Activated naive CD8-positive, alpha-beta T cell treated with anti-CD3 and anti-CD28 coated beads, Interleukin-2, amount 50 U/mL, for 24 hours (primary cell): Measurements from ENCODE around the gene SRSF8.

ENCODE experiments used
- ATAC-seq: fragments of 150-1000 bp; cut with Tn5 transposase; one replicate; pipeline ENCODE4 v1.10.0; 2021
- DNase-seq: peaks from one replicate; pipeline ENCODE4 v3.0.0; 2021
- H3K27ac Mint-ChIP-seq: one replicate; pipeline ENCODE4 v1.8.0; 2021; ENCODE audit warnings: mild to moderate bottlenecking, mixed read lengths
- H3K27me3 Mint-ChIP-seq: one replicate; pipeline ENCODE4 v1.8.0; 2021; ENCODE audit warnings: mixed read lengths
- H3K36me3 Mint-ChIP-seq: one replicate; pipeline ENCODE4 v1.8.0; 2021; ENCODE audit warnings: low read depth, mixed read lengths
- H3K4me1 Mint-ChIP-seq: one replicate; pipeline ENCODE4 v1.8.0; 2021; ENCODE audit warnings: mixed read lengths
- H3K4me3 Mint-ChIP-seq: one replicate; pipeline ENCODE4 v1.8.0; 2021; ENCODE audit warnings: mild to moderate bottlenecking, moderate library complexity, mixed read lengths
- H3K9me3 Mint-ChIP-seq: one replicate; pipeline ENCODE4 v1.8.0; 2021; ENCODE audit warnings: mixed read lengths

The SRSF8 gene

DNA sequence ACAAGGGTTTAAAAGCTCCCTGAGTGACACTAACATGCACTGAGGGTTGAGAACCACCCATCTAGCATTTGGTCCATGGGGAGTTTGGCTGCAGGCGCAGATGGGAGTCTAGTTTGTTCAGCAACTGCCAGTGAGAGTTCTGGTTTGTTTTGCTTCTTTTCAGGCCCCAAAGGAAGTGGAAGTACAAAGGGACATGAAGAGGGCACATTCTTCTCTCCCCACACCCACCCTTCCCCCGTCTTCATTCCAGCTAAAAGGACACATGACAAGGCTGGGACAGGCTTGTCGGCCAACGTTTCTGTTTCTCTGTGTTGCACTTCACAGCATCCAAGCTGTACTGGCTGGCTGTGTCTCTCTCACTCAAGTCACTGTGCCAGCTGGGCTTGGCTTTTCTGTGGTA lies 14.7 kb downstream of the SRSF8 start:
- no peak for DNase-seq
- no peak for ATAC-seq
- Mint-ChIP-seq H3K4me1 (peaks cover 33% of the 10 kb centered on the region), H3K27me3 (no peaks in the 10 kb centered on the region), H3K9me3 (no peaks in the 10 kb centered on the region), H3K27ac (no peak overlapping the region), H3K36me3 (no peaks in the 10 kb centered on the region), H3K4me3 (no peak overlapping the region)

DNA sequence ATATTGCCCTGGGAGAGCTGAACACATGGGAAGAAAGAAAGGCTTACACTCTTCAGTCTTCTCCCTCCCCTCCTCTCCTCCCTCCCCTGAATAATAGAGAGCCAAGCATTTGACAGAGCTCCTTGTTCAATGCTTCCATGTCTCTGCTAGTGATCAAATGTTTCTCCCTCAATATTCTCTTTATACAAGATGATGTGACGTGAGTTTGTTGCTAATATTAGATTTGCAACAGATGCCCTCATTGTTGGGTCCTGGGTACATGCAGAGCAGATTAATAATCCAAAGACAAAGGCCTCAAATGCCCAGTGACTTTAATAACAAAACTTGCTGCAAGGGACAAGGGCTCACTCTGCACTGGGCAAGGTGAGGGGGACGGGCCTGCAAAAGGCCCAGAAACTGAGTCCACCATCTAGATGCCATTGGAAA lies 15.9 kb downstream of the SRSF8 start:
- Mint-ChIP-seq H3K36me3 (no peaks in the 10 kb centered on the region), H3K4me3 (no peak overlapping the region), H3K4me1 (peaks cover 33% of the 10 kb centered on the region), H3K9me3 (no peaks in the 10 kb centered on the region), H3K27ac (no peak overlapping the region), H3K27me3 (no peaks in the 10 kb centered on the region)
- DNase-seq (no peak), ATAC-seq (no peak)

DNA sequence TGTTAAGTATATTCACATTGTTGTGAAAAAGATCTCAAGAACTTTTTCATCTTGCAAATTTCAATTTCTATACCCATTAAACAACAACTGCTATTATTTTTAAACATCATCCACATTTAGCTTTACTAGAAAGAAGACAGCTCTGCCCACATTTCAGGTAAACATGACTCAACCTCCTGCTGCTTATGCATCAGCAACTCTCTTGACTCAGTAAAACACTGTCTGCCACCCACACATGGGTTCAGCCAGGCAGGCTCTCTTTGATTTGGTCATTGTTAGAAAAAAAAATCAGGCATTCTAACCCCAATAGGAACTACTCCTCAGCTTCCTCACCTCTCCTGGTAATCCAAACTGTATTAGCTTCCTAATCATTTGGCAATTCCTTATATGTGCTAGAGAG lies 17.8 kb downstream of the SRSF8 start:
- H3K27me3 Mint-ChIP-seq, result no peaks in the 10 kb centered on the region
- H3K4me3 Mint-ChIP-seq, result no peak overlapping the region
- ATAC-seq, result peak; percentile 80
- DNase-seq, result peak; percentile 46
- peak overlapping the region; percentile 48 for H3K27ac Mint-ChIP-seq
- no peaks in the 10 kb centered on the region for H3K9me3 Mint-ChIP-seq
- no peaks in the 10 kb centered on the region for H3K36me3 Mint-ChIP-seq
- peaks cover 46% of the 10 kb centered on the region for H3K4me1 Mint-ChIP-seq

DNA sequence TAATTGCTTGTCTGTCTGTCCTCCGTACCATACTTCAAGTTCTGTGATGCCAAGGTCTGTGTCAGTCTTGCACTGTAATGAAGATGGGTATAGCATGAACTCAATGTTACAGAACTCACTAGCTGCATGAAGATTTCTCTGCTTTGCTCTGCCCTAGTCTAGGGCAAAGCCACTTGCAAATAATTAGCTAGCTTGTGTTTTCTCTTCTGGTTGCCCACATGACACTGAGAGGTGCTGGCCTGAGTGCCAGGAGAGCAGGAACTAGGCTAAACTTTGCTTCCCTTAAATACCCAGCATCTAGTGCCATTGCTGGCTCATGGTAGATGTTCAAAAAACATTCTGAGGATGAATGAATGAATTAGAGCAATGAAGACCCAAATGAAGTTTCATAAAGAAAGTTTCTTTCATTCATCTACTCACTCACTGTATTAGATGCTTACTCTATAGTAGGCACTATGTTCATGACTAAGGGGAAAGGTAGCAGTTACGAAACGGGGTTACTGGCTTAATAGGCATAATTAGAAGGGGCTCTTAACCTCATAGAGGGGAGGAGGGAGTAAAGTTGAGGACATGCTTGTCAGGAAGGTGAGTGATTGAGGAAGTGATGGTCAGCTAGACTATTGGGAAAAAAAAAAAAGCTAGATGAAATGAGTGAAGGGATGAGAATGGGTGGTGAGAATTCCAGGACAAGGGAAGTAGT lies 18.5 kb downstream of the SRSF8 start:
- Mint-ChIP-seq H3K4me1 (peaks cover 47% of the 10 kb centered on the region), H3K27me3 (no peaks in the 10 kb centered on the region), H3K9me3 (no peaks in the 10 kb centered on the region), H3K4me3 (no peak overlapping the region), H3K27ac (peak overlapping the region; percentile 52), H3K36me3 (no peaks in the 10 kb centered on the region)
- DNase-seq (no peak), ATAC-seq (no peak)

DNA sequence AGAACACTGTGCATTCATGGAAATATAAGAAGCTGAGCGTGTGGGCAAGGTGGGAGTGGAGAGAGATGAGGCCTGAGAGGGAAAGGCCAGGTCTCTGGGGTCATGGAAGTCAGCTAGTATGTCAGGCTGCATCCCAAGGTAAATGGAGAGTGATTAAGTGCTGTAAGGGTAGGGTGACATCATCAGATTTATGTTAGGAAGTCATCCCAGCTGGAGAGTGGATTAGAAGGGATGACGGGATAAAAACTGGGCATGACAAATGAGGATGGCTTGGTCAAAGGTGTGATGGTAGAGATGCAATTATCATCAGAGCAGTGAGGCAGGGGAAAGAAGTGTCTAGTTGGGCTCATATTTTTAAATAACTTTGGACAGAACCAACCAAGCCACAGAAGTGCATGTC lies 19.4 kb downstream of the SRSF8 start:
- Mint-ChIP-seq H3K9me3 (no peaks in the 10 kb centered on the region), H3K36me3 (no peaks in the 10 kb centered on the region), H3K27me3 (no peaks in the 10 kb centered on the region), H3K27ac (no peak overlapping the region), H3K4me1 (peaks cover 56% of the 10 kb centered on the region), H3K4me3 (no peak overlapping the region)
- no peak for ATAC-seq
- DNase-seq, result no peak

DNA sequence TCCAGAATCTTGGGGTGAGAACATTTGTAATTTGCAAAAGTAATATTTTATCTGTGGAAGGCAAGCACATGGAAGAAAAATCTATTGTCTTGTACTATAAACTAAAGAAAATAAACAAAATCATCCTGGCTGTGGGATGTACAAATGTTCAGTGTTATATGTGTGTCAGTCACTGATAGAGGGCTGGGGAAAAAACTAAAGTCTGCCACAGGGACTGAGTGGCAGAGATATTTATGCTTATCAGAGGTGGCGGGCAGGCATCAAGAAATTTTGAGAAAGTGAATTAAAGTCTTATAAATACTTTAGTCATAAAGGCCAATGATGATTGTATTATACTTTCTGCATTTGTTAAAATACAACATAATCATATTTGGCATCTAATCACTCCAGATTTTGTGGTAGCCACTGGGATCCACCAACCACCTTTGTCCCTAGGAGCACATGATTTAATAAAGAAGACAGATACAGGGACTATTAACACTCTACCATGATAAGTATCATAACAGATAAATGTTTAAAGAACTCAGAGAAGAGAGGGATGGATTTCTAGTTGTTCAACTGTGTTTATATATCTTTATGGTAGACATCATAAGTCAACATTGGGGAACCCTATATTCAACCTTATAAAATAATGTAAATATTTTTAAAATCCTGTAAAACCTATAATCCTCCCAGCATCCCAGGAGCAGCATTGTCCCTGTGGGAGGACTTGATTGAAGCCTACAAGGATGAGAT lies 20.3 kb downstream of the SRSF8 start:
- no peak for DNase-seq
- ATAC-seq, result no peak
- no peak overlapping the region for H3K27ac Mint-ChIP-seq
- H3K27me3 Mint-ChIP-seq, result no peaks in the 10 kb centered on the region
- H3K9me3 Mint-ChIP-seq, result no peaks in the 10 kb centered on the region
- H3K36me3 Mint-ChIP-seq, result peaks cover 1% of the 10 kb centered on the region
- H3K4me1 Mint-ChIP-seq, result peaks cover 61% of the 10 kb centered on the region
- no peak overlapping the region for H3K4me3 Mint-ChIP-seq

DNA sequence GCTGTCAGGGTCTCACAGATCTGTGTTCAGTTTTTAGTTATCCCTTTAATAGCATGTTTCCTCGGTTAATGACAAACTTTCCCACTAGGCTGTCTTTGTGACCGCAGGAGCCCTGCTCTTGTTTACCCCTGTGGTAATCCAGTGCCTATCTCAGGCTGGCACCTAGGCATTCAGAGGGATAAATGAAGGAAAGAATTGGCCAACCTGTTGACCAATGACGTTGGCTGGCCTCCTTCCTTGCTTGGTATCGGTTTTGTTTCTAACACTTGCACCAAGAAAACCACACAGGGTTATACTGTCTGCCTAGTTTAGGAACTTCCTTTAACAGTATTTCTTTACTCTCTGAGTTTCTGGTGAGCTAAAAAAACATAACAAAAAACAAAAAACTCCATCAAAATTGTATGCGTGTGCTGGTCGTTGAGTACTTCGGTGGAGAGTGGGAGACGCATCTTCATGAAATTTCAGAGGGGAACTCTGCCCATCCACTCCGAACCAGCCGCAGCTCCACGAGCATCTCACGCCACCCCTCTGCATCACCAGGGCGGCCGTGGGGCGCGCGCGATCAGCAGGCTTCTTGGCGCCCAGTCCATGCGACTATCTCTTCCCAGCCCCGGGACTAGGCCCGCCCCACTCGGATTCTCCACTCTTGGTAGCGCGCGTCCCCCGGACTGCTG lies 22.4 kb downstream of the SRSF8 start:
- ATAC-seq (peak; percentile 35), DNase-seq (no peak)
- Mint-ChIP-seq H3K36me3 (peaks cover 3% of the 10 kb centered on the region), H3K4me1 (peaks cover 71% of the 10 kb centered on the region), H3K27me3 (no peaks in the 10 kb centered on the region), H3K9me3 (no peaks in the 10 kb centered on the region), H3K4me3 (peak overlapping the region; percentile 83), H3K27ac (peak overlapping the region; percentile 87)

DNA sequence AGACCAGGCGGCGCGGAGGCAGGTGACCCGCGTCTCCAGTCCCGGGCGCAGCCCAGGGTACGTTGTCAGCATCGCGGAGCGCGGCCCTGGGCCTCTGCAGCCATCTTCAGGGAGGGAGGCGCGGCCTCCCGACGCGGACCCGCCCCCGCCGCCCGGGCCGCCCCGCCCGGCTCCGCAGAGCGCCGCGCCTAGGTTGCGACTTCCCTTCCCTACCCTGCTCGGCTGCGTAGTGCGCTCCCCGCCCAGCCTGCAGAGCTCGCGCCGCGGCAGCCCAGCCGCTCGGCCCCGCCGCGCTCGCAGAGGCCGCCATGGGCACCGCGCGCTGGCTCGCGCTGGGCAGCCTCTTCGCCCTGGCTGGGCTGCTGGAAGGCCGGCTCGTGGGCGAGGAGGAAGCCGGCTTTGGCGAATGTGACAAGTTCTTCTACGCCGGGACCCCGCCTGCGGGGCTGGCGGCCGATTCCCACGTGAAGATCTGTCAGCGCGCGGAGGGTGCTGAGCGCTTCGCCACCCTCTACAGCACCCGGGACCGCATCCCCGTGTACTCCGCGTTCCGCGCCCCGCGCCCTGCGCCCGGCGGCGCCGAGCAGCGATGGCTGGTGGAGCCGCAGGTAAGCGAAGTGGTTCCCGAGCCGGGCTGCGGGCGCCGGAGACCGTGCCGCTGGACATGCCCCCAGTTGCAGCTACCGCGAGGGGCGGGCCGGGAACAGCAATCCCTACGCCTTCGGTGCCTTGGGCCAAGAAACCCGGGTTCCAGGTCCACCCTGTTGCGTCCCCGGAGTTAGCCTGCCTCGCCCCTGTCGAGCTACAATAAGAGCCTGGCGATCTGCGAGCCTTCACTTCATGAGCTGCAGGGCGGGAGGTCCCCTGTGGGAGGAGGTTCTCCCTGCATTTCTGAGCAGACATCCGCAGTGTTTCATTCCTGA lies 23.2 kb downstream of the SRSF8 start, which contains the start of gene ENDOD1:
ENDOD1 (plus strand) TSS at position 227 of the 923 bp plus-strand sequence; CDS start at position 309, 82 bp downstream.
- H3K36me3 Mint-ChIP-seq, result peaks cover 6% of the 10 kb centered on the region
- DNase-seq (peak; percentile 84), ATAC-seq (peak; percentile 92)
- H3K9me3 Mint-ChIP-seq, result no peaks in the 10 kb centered on the region
- peaks cover 71% of the 10 kb centered on the region for H3K4me1 Mint-ChIP-seq
- H3K4me3 Mint-ChIP-seq, result peak within 1 kb of the TSS; percentile 92
- no peaks in the 10 kb centered on the region for H3K27me3 Mint-ChIP-seq
- peak within 1 kb of the TSS; percentile 87 for H3K27ac Mint-ChIP-seq

DNA sequence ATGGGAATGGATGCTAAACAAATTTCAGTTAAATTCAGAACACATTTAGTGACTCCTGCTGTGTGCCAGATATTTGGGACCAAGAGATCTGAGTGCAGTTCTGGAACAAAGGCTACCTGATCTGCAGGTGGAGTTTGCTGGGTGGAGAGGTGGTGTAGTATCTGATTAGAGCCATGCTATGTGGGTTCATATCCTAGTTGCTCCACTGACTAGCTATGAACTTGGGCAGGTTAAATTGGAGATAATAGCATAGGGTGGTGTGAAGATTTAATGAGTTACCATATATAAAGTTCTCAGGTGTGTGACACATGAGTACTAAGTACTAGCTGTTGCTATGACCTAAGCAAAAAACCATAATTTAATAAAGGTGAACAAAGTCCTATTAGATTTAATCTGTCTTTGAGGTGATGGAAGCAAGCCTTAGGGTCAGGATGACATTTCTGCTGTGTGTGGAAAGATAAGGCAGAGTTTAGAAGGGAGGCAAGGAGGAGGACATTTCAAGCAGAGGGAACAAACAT lies 25.0 kb downstream of the SRSF8 start:
- Mint-ChIP-seq H3K36me3 (peaks cover 6% of the 10 kb centered on the region), H3K9me3 (no peaks in the 10 kb centered on the region), H3K27me3 (no peaks in the 10 kb centered on the region), H3K4me3 (peak overlapping the region; percentile 92), H3K4me1 (peaks cover 76% of the 10 kb centered on the region), H3K27ac (peak overlapping the region; percentile 7)
- ATAC-seq (no peak), DNase-seq (no peak)

DNA sequence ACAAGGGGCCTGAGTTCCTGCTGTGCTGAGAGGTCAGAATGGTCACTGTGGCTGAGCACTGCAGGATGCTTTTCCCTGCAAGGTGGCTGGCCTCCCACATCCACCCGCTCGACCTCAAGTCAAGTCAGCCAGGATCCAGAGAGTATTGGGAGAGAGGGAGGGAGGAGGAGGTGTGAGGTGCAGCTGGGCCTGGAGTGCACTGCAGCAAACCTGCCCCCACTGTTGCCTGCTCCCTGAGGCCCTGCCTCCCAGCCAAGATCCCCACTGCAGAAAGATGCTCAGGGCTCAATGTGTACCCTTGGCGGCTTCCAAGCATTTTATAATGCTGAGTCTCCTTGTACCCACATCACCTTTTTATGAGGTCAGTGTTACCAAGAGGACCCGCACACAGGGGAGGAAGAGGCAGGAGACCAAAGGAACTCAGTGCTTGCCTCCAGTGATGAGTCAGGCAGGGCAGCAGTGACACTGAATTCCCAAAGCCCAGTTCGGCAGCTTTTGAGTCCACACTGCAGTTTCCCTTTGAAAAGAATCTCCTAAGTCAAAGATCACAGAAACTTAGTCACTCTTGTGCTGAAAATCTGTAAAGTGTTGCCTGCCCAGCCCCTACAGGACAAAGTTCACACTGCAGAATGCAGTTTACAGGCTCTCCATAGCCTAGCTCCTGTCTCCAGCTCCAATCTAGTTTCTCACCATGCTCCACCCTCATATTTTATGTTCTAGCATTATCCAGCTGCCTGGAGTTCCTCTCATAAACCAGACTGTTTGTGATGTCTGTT lies 26.0 kb downstream of the SRSF8 start:
- DNase-seq (peak; percentile 44), ATAC-seq (peak; percentile 45)
- Mint-ChIP-seq H3K4me3 (peak overlapping the region; percentile 92), H3K27me3 (no peaks in the 10 kb centered on the region), H3K36me3 (peaks cover 13% of the 10 kb centered on the region), H3K9me3 (no peaks in the 10 kb centered on the region), H3K27ac (peak overlapping the region; percentile 41), H3K4me1 (peaks cover 86% of the 10 kb centered on the region)

DNA sequence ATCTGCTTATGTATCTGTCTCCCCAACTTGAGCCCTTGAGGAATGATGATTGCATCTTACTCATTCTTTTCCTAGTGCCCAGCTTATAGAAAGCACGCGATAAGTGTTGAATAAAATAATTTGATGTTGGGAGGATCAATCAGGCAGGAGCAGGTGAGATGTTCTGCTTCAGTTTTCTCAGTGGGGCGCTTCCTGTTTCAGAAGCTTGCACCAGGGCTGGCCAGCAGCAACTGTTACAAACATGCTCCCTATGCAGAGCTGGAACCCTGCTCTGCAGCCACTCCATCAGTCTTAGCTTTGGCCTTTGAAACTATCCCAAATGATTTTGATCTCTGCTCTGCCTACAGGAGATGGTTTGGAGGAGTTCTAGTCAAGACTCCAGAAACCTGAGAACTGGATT lies 26.8 kb downstream of the SRSF8 start:
- no peaks in the 10 kb centered on the region for H3K27me3 Mint-ChIP-seq
- DNase-seq (no peak), ATAC-seq (no peak)
- H3K27ac Mint-ChIP-seq, result peak overlapping the region; percentile 41
- H3K9me3 Mint-ChIP-seq, result no peaks in the 10 kb centered on the region
- no peak overlapping the region for H3K4me3 Mint-ChIP-seq
- H3K36me3 Mint-ChIP-seq, result peaks cover 16% of the 10 kb centered on the region
- peaks cover 85% of the 10 kb centered on the region for H3K4me1 Mint-ChIP-seq

DNA sequence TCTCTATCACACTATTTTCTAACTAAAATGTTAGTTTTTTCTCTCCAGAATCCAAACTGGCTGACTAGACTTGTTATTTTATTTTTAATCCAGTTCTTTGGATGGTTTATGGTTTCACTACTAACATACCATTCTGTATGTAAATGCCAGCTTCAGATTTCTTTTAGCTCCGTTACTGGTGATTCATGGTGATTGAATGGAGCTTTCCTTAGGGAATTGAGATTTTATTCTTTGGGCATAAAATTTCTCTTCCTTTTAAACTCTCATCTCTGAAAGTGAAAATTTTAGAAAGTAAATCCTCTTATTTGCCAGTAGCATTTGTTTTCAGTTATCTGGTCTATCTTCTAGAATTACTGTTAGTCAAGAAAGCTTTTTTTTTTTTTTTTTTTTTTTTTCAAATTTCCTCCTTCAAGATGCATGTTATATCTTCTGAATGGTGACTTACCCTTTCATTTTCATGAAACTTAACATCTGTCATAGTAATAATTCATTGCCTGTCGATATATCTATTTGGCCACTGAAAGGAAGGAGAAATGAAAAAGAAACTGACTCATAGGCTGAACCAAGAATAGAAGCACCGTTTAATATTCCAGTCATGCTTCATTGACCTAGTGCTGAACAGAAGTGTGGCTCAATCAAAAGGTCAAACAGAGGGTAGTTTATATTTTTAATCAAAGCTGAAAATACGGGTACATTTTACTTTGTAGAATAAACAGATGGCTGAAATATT lies 29.3 kb downstream of the SRSF8 start:
- peak overlapping the region; percentile 40 for H3K4me3 Mint-ChIP-seq
- H3K9me3 Mint-ChIP-seq, result no peaks in the 10 kb centered on the region
- DNase-seq (no peak), ATAC-seq (peak; percentile 64)
- H3K27ac Mint-ChIP-seq, result peak overlapping the region; percentile 79
- no peaks in the 10 kb centered on the region for H3K27me3 Mint-ChIP-seq
- H3K36me3 Mint-ChIP-seq, result peaks cover 23% of the 10 kb centered on the region
- H3K4me1 Mint-ChIP-seq, result peaks cover 70% of the 10 kb centered on the region

DNA sequence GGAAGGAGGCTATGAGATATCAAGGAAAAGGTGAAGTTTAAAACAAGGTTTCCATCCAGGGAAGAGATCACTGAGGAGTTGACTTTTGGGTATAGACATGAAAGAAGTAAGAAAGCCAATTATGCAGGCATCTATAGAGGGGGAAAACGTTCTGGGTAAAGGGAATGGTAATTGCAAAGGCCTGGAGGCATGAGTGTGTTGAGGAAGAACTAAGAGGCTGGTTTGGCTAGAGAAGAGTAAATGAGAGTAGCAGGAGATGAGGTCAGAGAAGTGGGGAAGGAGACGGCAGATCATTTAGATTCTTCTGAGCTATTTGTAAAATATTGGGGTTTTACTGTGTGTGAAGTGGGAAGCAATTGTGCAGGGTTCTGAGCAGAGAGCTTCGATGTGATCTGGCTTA lies 30.5 kb downstream of the SRSF8 start:
- Mint-ChIP-seq H3K36me3 (peaks cover 20% of the 10 kb centered on the region), H3K4me1 (peaks cover 58% of the 10 kb centered on the region), H3K27me3 (no peaks in the 10 kb centered on the region), H3K9me3 (no peaks in the 10 kb centered on the region), H3K4me3 (peak overlapping the region; percentile 5), H3K27ac (peak overlapping the region; percentile 53)
- DNase-seq, result no peak
- no peak for ATAC-seq
